Astrocyte (in vitro differentiated cells and primary cell): ENCODE data around the gene IRF1. TPM values are rescaled to one million over a fixed set of nuclear protein-coding genes. Genes with fewer than 3 reads are reported as not detected.

ENCODE experiments used
- DNase-seq: peaks from one replicate; pipeline ENCODE4 v3.0.0-alpha.2; 2010; ENCODE audit warnings: low read depth
- FAIRE-seq: peaks from 2 replicates; lab custom pipeline; 2011; peaks lifted over from hg19 to GRCh38; lab: Jason Lieb, UNC
- H2AFZ ChIP-seq: 2 replicates; pipeline ENCODE4 v1.6.0; 2012; ENCODE audit warnings: low read depth, low read length, inconsistent platforms
- H3K27ac ChIP-seq: 2 replicates; pipeline ENCODE4 v1.5.1; 2011; ENCODE audit warnings: low read depth, low read length, inconsistent platforms
- H3K27me3 ChIP-seq: 2 replicates; pipeline ENCODE4 v1.6.0; 2011; ENCODE audit warnings: low read length, inconsistent platforms; ENCODE audit not compliant: insufficient read depth
- H3K36me3 ChIP-seq: 2 replicates; pipeline ENCODE4 v1.5.1; 2011; ENCODE audit warnings: low read length, inconsistent platforms; ENCODE audit not compliant: insufficient read depth
- H3K4me1 ChIP-seq: 2 replicates; pipeline ENCODE4 v1.5.1; 2011; ENCODE audit warnings: low read length, inconsistent platforms; ENCODE audit not compliant: insufficient read depth
- H3K4me2 ChIP-seq: 2 replicates; pipeline ENCODE4 v1.6.0; 2012; ENCODE audit warnings: low read length, inconsistent platforms
- H3K4me3 ChIP-seq: 2 replicates; pipeline ENCODE4 v1.5.1; 2011; ENCODE audit warnings: low read depth, mild to moderate bottlenecking, low read length, inconsistent platforms; ENCODE audit not compliant: insufficient read depth
- H3K79me2 ChIP-seq: 2 replicates; pipeline ENCODE4 v1.6.0; 2012; ENCODE audit warnings: mild to moderate bottlenecking, low read length, inconsistent platforms; ENCODE audit not compliant: insufficient read depth
- H3K9ac ChIP-seq: 2 replicates; pipeline ENCODE4 v1.6.0; 2012; ENCODE audit warnings: mild to moderate bottlenecking, low read length, inconsistent platforms
- H3K9me3 ChIP-seq: 2 replicates; pipeline ENCODE4 v1.5.1; 2012; ENCODE audit warnings: low read depth, mild to moderate bottlenecking, low read length, inconsistent platforms; ENCODE audit not compliant: insufficient read depth
- H4K20me1 ChIP-seq: 2 replicates; pipeline ENCODE4 v1.6.0; 2012; ENCODE audit warnings: low read length, inconsistent platforms; ENCODE audit not compliant: insufficient read depth
- H3K27ac Mint-ChIP-seq: one replicate; pipeline ENCODE4 v1.8.0; 2021; ENCODE audit warnings: mild to moderate bottlenecking, mixed read lengths; ENCODE audit not compliant: unreplicated experiment
- H3K27me3 Mint-ChIP-seq: one replicate; pipeline ENCODE4 v1.8.0; 2021; ENCODE audit warnings: low read depth, mixed read lengths; ENCODE audit not compliant: unreplicated experiment
- H3K36me3 Mint-ChIP-seq: one replicate; pipeline ENCODE4 v1.8.0; 2021; ENCODE audit warnings: low read depth, mixed read lengths; ENCODE audit not compliant: unreplicated experiment
- H3K4me1 Mint-ChIP-seq: one replicate; pipeline ENCODE4 v1.8.0; 2021; ENCODE audit warnings: low read depth, mixed read lengths; ENCODE audit not compliant: unreplicated experiment
- H3K4me3 Mint-ChIP-seq: one replicate; pipeline ENCODE4 v1.8.0; 2021; ENCODE audit warnings: mild to moderate bottlenecking, moderate library complexity, mixed read lengths; ENCODE audit not compliant: unreplicated experiment
- H3K9me3 Mint-ChIP-seq: one replicate; pipeline ENCODE4 v1.8.0; 2021; ENCODE audit warnings: mild to moderate bottlenecking, mixed read lengths; ENCODE audit not compliant: unreplicated experiment
- EZH2 ChIP-seq: IDR thresholded peaks from 2 replicates; pipeline ENCODE4 v1.6.1; 2012; ENCODE audit warnings: mild to moderate bottlenecking, low read length, inconsistent platforms; ENCODE audit not compliant: insufficient read depth
- total RNA-seq: library from RNA; stranded (reverse); gene quantifications from 2 replicates; pipeline ENCODE4 v1.2.1, GENCODE V29; 2021
- TF ChIP-seq, protein P1 (sequence below): IDR thresholded peaks from 2 replicates; pipeline ENCODE4 v1.5.1; 2011; ENCODE audit warnings: low read depth, mild to moderate bottlenecking, inconsistent platforms, low read length, moderate library complexity; ENCODE audit not compliant: insufficient read depth

IRF1 gene
- total RNA-seq, 1 donor from 2014 or later = 39.7 TPM

GRCh38 chr5:132454361-132454760 is 36.2 kb downstream of the IRF1 start:
- peaks cover 57% of the 10 kb centered on the region for H3K4me1 Mint-ChIP-seq
- Histone ChIP-seq H3K27me3 (no peaks in the 10 kb centered on the region), H3K36me3 (no peaks in the 10 kb centered on the region), H4K20me1 (no peaks in the 10 kb centered on the region), H3K4me3 (no peak overlapping the region), H3K4me2 (no peak overlapping the region), H3K4me1 (peaks cover 30% of the 10 kb centered on the region), H3K79me2 (no peaks in the 10 kb centered on the region), H3K9ac (no peak overlapping the region), H2AFZ (no peak overlapping the region), H3K9me3 (no peaks in the 10 kb centered on the region), H3K27ac (no peak overlapping the region)
- TF ChIP-seq EZH2 = no peak
- TF ChIP-seq, protein P1, sequence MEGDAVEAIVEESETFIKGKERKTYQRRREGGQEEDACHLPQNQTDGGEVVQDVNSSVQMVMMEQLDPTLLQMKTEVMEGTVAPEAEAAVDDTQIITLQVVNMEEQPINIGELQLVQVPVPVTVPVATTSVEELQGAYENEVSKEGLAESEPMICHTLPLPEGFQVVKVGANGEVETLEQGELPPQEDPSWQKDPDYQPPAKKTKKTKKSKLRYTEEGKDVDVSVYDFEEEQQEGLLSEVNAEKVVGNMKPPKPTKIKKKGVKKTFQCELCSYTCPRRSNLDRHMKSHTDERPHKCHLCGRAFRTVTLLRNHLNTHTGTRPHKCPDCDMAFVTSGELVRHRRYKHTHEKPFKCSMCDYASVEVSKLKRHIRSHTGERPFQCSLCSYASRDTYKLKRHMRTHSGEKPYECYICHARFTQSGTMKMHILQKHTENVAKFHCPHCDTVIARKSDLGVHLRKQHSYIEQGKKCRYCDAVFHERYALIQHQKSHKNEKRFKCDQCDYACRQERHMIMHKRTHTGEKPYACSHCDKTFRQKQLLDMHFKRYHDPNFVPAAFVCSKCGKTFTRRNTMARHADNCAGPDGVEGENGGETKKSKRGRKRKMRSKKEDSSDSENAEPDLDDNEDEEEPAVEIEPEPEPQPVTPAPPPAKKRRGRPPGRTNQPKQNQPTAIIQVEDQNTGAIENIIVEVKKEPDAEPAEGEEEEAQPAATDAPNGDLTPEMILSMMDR = no peak
- H3K27ac Mint-ChIP-seq = no peak overlapping the region
- DNase-seq (no peak), FAIRE-seq (no peak)
- H3K27me3 Mint-ChIP-seq = peaks cover 2% of the 10 kb centered on the region
- H3K4me3 Mint-ChIP-seq = no peak overlapping the region
- peaks cover 5% of the 10 kb centered on the region for H3K9me3 Mint-ChIP-seq
- peaks cover 28% of the 10 kb centered on the region for H3K36me3 Mint-ChIP-seq

DNA sequence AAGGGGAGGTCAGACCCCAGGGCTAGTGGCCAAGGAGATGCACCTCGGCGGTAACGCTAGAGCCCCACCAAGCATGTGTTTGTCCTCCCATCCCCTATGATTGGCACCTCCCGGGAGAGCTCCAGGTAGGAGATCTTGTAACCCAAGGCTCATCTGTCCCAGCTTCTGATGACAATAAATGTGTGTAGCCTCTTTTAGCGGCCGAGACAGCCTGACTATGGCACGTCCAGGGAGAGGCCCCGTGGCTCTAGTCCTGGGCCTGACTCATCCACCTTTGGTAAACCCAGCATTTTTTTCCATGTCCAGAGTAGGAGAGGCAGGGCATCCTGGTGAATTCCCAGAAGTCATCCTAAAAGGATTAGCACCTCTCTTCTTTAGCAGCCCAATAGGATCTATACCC is 39.2 kb downstream of the IRF1 start:
- Mint-ChIP-seq H3K4me3 (no peak overlapping the region), H3K27ac (peak overlapping the region; percentile 36), H3K27me3 (peaks cover 2% of the 10 kb centered on the region), H3K4me1 (peaks cover 32% of the 10 kb centered on the region), H3K36me3 (peaks cover 50% of the 10 kb centered on the region), H3K9me3 (peaks cover 17% of the 10 kb centered on the region)
- Histone ChIP-seq H3K9me3 (no peaks in the 10 kb centered on the region), H3K4me3 (no peak overlapping the region), H2AFZ (no peak overlapping the region), H3K27ac (no peak overlapping the region), H3K4me1 (peaks cover under 1% of the 10 kb centered on the region), H3K4me2 (no peak overlapping the region), H3K27me3 (no peaks in the 10 kb centered on the region), H4K20me1 (no peaks in the 10 kb centered on the region), H3K79me2 (no peaks in the 10 kb centered on the region), H3K36me3 (no peaks in the 10 kb centered on the region), H3K9ac (no peak overlapping the region)
- TF ChIP-seq EZH2 = no peak
- no peak for FAIRE-seq
- DNase-seq = peak; percentile 40

GRCh38 chr5:132449060-132449459 is 41.5 kb downstream of the IRF1 start:
- Histone ChIP-seq H3K27ac (no peak overlapping the region), H3K27me3 (no peaks in the 10 kb centered on the region), H3K79me2 (no peaks in the 10 kb centered on the region), H3K36me3 (no peaks in the 10 kb centered on the region), H3K9me3 (no peaks in the 10 kb centered on the region), H3K4me3 (no peak overlapping the region), H2AFZ (no peak overlapping the region), H3K9ac (no peak overlapping the region), H3K4me1 (no peaks in the 10 kb centered on the region), H4K20me1 (no peaks in the 10 kb centered on the region), H3K4me2 (no peak overlapping the region)
- TF ChIP-seq, protein P1 = no peak
- TF ChIP-seq EZH2 = no peak
- no peak overlapping the region for H3K4me3 Mint-ChIP-seq
- H3K27ac Mint-ChIP-seq = no peak overlapping the region
- H3K27me3 Mint-ChIP-seq = peaks cover 2% of the 10 kb centered on the region
- H3K9me3 Mint-ChIP-seq = peaks cover 12% of the 10 kb centered on the region
- peaks cover 24% of the 10 kb centered on the region for H3K4me1 Mint-ChIP-seq
- H3K36me3 Mint-ChIP-seq = peaks cover 52% of the 10 kb centered on the region
- DNase-seq (no peak), FAIRE-seq (no peak)
